ENCODE results near the gene CBY1. TPM values are rescaled to one million over a fixed set of nuclear protein-coding genes. Genes with fewer than 3 reads are reported as not detected.

CBY1 gene
- total RNA-seq, 1 donor from 2014 or later, result 18.0 TPM

- DNase-seq, result no peak
These were observed 6.5 kb upstream of the CBY1 start for GRCh38 chr22:38649841-38650522.

GRCh38 chr22:38652859-38653258 is 3.6 kb upstream of the CBY1 start:
- DNase-seq, result no peak

- no peak for DNase-seq
These were observed 2.7 kb upstream of the CBY1 start for GRCh38 chr22:38653741-38654140.

- no peak for DNase-seq
These were observed 751 bp upstream of the CBY1 start for GRCh38 chr22:38655519-38656255.

- DNase-seq, result no peak
These were observed 839 bp downstream of the CBY1 start for GRCh38 chr22:38657045-38657909.

GRCh38 chr22:38674888-38675287 is 18.4 kb downstream of the CBY1 start:
- no peak for DNase-seq

- no peak for DNase-seq
These were observed 19.4 kb downstream of the CBY1 start for GRCh38 chr22:38675833-38676232.

GRCh38 chr22:38681582-38682335 is 25.3 kb downstream of the CBY1 start, which contains the start of gene TOMM22:
Gene TOMM22, plus strand, starts transcription at chr22:38681957. Its CDS starts 22 bp downstream, at chr22:38681979.
- DNase-seq, result peak; percentile 67

- no peak for DNase-seq
These were observed 28.5 kb downstream of the CBY1 start for GRCh38 chr22:38684895-38685294.

- no peak for DNase-seq
These were observed 29.3 kb downstream of the CBY1 start for GRCh38 chr22:38685761-38686160.

- DNase-seq, result no peak
These were observed 33.2 kb downstream of the CBY1 start for GRCh38 chr22:38689651-38690050.

GRCh38 chr22:38694049-38694448 is 37.6 kb downstream of the CBY1 start:
- no peak for DNase-seq

- DNase-seq, result no peak
These were observed 38.5 kb downstream of the CBY1 start for GRCh38 chr22:38694940-38695339.

- DNase-seq, result no peak
These were observed 40.4 kb downstream of the CBY1 start for GRCh38 chr22:38696606-38697424.

- DNase-seq, result no peak
These were observed 41.1 kb downstream of the CBY1 start for GRCh38 chr22:38697425-38698089.

GRCh38 chr22:38698407-38699094 is 42.1 kb downstream of the CBY1 start:
- DNase-seq, result no peak

GRCh38 chr22:38699143-38699542 is 42.7 kb downstream of the CBY1 start:
- no peak for DNase-seq

- peak; percentile 36 for DNase-seq
These were observed 43.3 kb downstream of the CBY1 start for GRCh38 chr22:38699784-38700183.

- DNase-seq, result peak; percentile 46
These were observed 43.9 kb downstream of the CBY1 start for GRCh38 chr22:38700270-38700788.

Data from skin of body (tissue), 2 donors.